C4-2B (cell line): ENCODE measurements around the gene ZNRD2.

ENCODE experiments used
- H3K27ac ChIP-seq: fragments of 450-650 bp; 2 replicates; pipeline ENCODE4 v1.5.1; 2017
- CTCF ChIP-seq: fragments of 450-650 bp; conservative IDR thresholded peaks from 2 replicates; pipeline ENCODE4 v1.5.1; 2017; ENCODE audit warnings: mild to moderate bottlenecking
- ZFX ChIP-seq: fragments of 450-650 bp; IDR thresholded peaks from 2 replicates; pipeline ENCODE4 v1.6.1; 2017

ZNRD2 gene

GRCh38 chr11:65612691-65613090 is 42.4 kb downstream of the ZNRD2 start:
- TF ChIP-seq CTCF (no peak), ZFX (no peak)
- H3K27ac ChIP-seq = peak overlapping the region; percentile 94; the same call in 1 of the 2 replicates

- no peak for TF ChIP-seq CTCF
- no peak for TF ChIP-seq ZFX
- peak overlapping the region; percentile 94 for H3K27ac ChIP-seq
These were observed 43.0 kb downstream of the ZNRD2 start for GRCh38 chr11:65613091-65613928.

- TF ChIP-seq ZFX = no peak
- peak within 1 kb of the TSS; percentile 94 for H3K27ac ChIP-seq
These were observed 45.1 kb downstream of the ZNRD2 start, which contains the start of gene PCNX3 for GRCh38 chr11:65615229-65615949. TSS of gene PCNX3 (plus strand) at chr11:65615776. CDS start at chr11:65616312, 536 bp downstream.

GRCh38 chr11:65615950-65616574 is 45.8 kb downstream of the ZNRD2 start:
- peak overlapping the region; percentile 94 for H3K27ac ChIP-seq
- TF ChIP-seq ZFX (peak; percentile 78; the same call in 1 of the 2 replicates), CTCF (no peak)

GRCh38 chr11:65616575-65617001 is 46.3 kb downstream of the ZNRD2 start:
- TF ChIP-seq CTCF (no peak), ZFX (no peak)
- H3K27ac ChIP-seq = peak overlapping the region; percentile 94

- TF ChIP-seq CTCF (no peak), ZFX (no peak)
These were observed 47.0 kb downstream of the ZNRD2 start for GRCh38 chr11:65617136-65617850.

GRCh38 chr11:65617990-65618751 is 47.9 kb downstream of the ZNRD2 start:
- TF ChIP-seq CTCF (no peak), ZFX (no peak)
- no peak overlapping the region for H3K27ac ChIP-seq

More at GRCh38 chr11:65617136-65617850, 47.0 kb downstream of the ZNRD2 start:
- peak overlapping the region; percentile 94 for H3K27ac ChIP-seq
